IPS-NIHi11 (cell line): ENCODE results near the gene NPEPPS.
"Not testable (repeated sequence)": the region's sequence is repeated elsewhere in the genome, so short reads cannot be mapped to it uniquely, and the experiment has no call there.

Source experiments
- DNase-seq: peaks from one replicate; pipeline ENCODE4 v3.0.0; 2012; ENCODE audit warnings: mixed read lengths, low spot score

Gene NPEPPS

GRCh38 chr17:47560517-47561043 lies 29.7 kb downstream of the NPEPPS start:
- DNase-seq: not testable (repeated sequence)

GRCh38 chr17:47561698-47562405 lies 30.9 kb downstream of the NPEPPS start:
- DNase-seq: not testable (repeated sequence)

DNA sequence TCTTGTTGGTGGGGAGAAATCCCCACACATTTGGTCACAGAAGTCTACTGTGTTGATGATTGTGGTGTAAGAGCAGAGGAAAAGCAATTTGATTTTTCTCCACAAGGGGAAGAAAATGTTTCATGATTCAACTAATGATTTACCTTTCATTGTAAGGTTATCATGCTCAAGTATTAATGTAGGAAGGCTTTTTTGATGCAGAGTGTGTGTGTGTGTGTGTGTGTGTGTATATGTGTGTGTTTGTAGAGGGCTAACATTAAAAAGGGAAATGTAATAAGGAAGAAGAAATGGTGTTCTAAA lies 31.4 kb downstream of the NPEPPS start:
- not testable (repeated sequence) for DNase-seq

GRCh38 chr17:47567261-47567660 lies 36.4 kb downstream of the NPEPPS start:
- DNase-seq: not testable (repeated sequence)

- DNase-seq: not testable (repeated sequence)
These were observed 41.7 kb downstream of the NPEPPS start for GRCh38 chr17:47572561-47572960.

DNA sequence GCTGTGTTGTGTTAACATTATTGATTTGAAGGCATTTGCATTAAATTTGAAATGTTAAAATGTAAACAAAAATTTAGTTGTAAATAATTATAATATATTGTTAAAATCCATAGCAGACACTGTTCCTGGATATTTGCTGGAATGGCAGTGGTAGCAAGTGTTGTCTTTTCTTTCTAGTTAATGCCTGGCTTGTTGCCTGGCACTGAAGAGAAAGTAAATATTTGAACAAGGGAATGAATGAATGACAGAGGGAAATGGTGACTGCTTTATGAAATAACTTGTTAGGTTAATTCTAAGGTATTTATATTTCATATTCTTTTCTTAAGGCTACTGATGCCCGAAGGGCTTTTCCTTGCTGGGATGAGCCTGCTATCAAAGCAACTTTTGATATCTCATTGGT lies 51.5 kb downstream of the NPEPPS start:
- not testable (repeated sequence) for DNase-seq

GRCh38 chr17:47586378-47587055 lies 55.6 kb downstream of the NPEPPS start:
- not testable (repeated sequence) for DNase-seq

DNA sequence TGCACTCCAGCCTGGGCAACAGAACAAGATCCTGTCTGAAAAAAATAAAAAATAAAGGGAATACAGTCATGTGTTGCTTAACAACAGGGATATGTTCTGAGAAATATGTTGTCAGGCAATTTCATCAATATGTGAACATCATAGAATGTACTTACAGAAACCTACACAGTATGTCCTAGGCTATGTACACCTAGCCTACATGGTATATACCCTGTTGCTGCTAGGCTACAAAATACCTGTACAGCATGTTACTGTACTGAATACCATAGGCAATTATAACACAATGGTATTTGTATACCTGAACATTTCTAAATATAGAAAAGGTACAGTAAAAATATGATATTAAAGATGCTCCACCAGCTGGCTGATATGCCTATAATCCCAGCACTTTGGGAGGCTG lies 62.6 kb downstream of the NPEPPS start:
- not testable (repeated sequence) for DNase-seq

GRCh38 chr17:47603830-47604597 lies 73.1 kb downstream of the NPEPPS start:
- no peak for DNase-seq

DNA sequence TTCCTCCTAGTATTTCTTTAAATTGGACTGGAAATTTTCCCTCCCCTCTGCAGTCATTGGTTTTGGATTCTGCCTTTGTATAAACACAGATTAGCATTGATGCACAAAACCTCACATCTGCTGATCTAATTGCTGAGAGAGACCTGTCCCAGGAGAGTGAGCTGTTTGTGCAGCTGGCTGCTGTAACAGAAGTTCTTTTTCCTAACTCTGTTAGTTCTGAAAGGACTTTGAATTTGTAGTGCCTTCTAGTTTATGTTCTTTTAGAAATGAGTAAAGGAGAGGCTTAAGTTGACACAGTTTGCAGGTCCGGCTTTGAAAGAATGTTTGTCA lies 73.7 kb downstream of the NPEPPS start:
- DNase-seq: no peak

DNA sequence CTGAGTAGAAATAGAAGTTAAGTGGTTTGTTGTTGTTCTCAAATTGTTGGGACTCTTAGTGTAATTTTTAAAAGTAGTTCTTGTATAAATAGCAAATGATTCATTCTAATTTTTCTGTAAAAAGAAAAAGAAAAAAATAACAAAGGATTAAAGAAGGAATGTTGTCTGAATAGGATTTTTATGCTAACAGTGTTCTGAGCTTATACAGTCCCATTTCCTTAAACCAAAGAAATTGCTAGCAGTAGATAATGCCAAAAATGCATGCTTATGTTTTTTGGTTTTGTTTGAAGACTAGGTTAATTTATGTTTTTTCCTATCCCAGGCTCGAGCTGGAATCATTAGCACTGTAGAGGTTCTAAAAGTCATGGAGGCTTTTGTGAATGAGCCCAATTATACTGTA lies 74.1 kb downstream of the NPEPPS start:
- DNase-seq: no peak

DNA sequence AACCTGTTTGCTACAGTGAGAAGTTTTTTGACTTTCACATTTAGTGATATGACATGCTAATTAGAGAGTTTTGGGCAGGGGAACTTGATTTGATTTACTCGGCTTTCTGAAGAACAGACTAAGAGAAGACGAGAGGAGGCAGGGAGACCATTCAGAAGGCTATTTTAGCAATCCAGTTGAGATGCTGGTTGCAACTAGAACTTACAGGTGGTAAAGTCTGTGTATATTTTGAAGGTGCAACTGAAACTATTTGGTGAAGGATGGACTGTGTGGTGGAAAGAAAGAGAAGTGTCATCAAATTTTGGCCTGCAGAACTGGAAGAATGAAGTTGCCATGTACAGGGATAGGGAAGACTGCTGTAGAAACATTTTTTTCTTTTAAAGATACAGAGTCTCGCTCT lies 76.6 kb downstream of the NPEPPS start:
- no peak for DNase-seq

- no peak for DNase-seq
These were observed 80.8 kb downstream of the NPEPPS start for GRCh38 chr17:47611372-47612350.

DNA sequence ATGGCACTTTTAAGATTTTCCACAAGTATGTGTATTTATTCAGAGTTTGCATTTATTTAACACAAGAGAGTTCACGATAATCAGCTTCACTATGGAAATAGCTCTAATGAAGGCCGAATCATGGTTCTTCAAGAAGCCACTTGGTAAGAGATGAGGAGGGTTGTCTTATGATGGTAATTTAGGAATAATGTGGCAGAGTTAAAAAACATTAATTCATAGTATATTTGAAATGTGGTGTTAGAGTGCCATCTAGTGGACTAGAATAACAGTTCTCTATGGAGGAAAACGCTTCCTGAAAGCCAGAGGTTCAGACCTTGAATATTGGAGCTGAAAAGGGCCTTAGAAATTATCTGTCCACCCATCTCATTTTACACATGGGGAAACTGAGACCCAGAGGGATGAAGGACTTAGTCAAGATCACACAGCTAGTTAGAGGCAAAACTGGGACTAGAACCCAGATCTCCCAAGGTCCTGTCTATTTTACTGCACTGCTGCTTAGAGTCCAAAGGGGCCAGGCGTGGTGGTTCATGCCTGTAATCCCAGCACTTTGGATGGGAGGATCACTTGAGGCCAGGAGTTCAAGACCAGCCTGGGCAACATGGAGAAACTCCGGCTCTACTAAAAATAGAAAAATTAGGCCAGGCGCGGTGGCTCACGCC lies 85.0 kb downstream of the NPEPPS start:
- DNase-seq: peak; percentile 41

DNA sequence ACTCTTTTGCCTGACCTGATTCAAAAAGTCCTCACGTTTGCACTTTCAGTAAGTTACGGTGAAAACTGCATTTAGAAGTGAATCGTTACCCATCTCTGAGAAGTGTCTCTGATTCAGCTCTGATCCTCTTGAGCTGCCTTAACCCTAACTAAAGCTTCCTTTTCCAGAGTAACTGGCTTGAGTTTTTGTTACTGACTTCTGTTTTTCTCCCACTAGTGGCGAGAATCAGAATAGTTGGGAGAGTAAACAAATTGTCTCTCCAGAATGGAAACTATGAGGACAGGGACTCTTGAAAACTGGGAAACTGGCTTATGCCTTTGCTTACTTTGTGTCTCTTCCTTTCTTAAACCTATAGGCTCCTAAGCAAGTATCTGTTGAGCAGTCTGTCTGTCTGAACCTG lies 87.5 kb downstream of the NPEPPS start:
- DNase-seq: peak; percentile 10

GRCh38 chr17:47620503-47621245 lies 89.8 kb downstream of the NPEPPS start:
- DNase-seq: no peak

DNA sequence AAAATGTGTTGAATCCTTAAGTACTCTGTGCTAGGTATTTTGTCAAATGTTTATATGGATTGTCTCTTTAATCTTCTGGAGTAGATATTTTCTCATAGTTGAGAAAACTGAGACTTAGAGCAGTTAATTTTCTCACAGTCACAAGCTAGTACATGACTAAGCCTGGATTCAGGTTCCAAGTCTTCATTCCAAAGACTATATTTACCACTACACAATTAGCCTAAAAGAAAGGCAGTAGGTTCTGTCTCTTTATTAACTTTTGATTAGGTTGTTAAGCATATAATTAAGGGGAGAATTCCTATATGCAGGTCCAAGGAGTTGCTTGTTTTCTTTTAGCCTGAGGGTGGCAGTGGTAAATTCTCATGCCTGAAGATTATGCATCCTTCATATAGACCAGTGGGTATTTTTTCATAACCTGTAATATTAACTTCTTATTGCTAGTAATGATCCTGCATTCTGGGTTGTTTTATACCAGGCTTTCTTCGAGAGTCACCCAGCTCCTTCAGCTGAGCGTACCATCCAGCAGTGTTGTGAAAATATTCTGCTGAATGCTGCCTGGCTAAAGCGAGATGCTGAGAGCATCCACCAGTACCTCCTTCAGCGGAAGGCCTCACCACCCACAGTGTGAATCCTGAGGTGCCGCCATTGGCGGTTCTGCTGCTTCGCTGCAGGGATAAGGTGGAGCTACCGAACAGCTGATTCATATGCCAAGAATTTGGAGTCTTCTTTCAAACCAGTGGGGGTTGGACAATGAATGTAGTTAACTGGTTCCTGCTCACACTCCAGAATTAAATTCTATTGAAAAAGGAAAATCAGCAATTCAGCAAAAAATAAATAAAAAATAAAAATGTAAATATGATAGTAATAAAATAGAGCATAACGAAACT lies 90.6 kb downstream of the NPEPPS start:
- DNase-seq: peak; percentile 78

DNA sequence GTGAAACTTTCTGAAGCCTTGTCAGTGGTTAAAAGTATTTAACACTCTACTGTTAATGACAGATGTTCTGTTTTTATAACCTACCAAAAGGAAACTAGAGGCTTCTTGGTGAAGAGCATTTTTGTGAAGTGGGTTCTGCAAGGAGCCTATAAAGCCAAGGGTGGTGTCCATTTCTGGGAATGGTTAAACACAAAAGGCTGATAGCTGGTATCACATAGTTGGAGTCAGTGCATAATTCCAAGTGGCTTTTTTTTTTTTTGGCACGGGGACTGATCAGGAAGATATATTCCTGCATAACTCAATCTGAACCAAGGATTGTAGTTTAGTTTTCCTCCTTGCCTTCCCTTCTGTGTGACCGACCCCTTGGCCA lies 91.3 kb downstream of the NPEPPS start:
- DNase-seq: no peak

- DNase-seq: no peak
These were observed 93.8 kb downstream of the NPEPPS start for GRCh38 chr17:47624727-47625068.
